GM23338 (cell line): ENCODE measurements around the gene IZUMO4. TPM values are rescaled to one million over a fixed set of nuclear protein-coding genes. Genes with fewer than 3 reads are reported as not detected.

Experiments used
- ATAC-seq: fragments of 200-7000 bp; cut with Tn5 transposase; 3 replicates; pipeline ENCODE4 v1.9.1; 2020
- DNase-seq: peaks from one replicate; pipeline ENCODE4 v3.0.0-alpha.2; 2015; ENCODE audit warnings: low spot score
- H2AFZ ChIP-seq: fragments of 200-600 bp; sonication (generic); 2 replicates; pipeline ENCODE4 v1.8.0; 2016; ENCODE audit warnings: antibody characterized with exemption, mild to moderate bottlenecking, moderate library complexity
- H3F3A ChIP-seq: fragments of 200-600 bp; sonication (generic); replicated peaks from 2 replicates; pipeline ENCODE4 v1.8.0; 2017; ENCODE audit warnings: antibody characterized with exemption, mixed run types, low read depth
- H3K27ac ChIP-seq: fragments of 200-600 bp; sonication (generic); 2 replicates; pipeline ENCODE4 v1.6.1; 2016; ENCODE audit warnings: low read depth
- H3K27me3 ChIP-seq: fragments of 200-600 bp; sonication (generic); 2 replicates; pipeline ENCODE4 v1.8.0; 2016; ENCODE audit warnings: mild to moderate bottlenecking, mixed run types, moderate library complexity; ENCODE audit not compliant: insufficient read depth
- H3K36me3 ChIP-seq: fragments of 200-600 bp; sonication (generic); 2 replicates; pipeline ENCODE4 v1.8.0; 2016; ENCODE audit warnings: mild to moderate bottlenecking; ENCODE audit not compliant: insufficient read depth
- H3K4me1 ChIP-seq: fragments of 200-600 bp; sonication (generic); 2 replicates; pipeline ENCODE4 v1.8.0; 2016; ENCODE audit warnings: mild to moderate bottlenecking, moderate library complexity; ENCODE audit not compliant: insufficient read depth
- H3K4me2 ChIP-seq: fragments of 200-600 bp; sonication (generic); 2 replicates; pipeline ENCODE4 v1.7.1; 2017; ENCODE audit warnings: mixed run types
- H3K4me3 ChIP-seq: fragments of 200-600 bp; sonication (generic); 2 replicates; pipeline ENCODE4 v1.6.1; 2016; ENCODE audit warnings: mixed run types
- H3K79me2 ChIP-seq: fragments of 200-600 bp; sonication (generic); replicated peaks from 2 replicates; pipeline ENCODE4 v1.8.0; 2017; ENCODE audit warnings: mild to moderate bottlenecking; ENCODE audit not compliant: insufficient read depth
- H3K9me2 ChIP-seq: fragments of 200-600 bp; sonication (generic); 2 replicates; pipeline ENCODE4 v1.8.0; 2017; ENCODE audit not compliant: insufficient read depth
- H4K20me1 ChIP-seq: fragments of 200-600 bp; sonication (generic); replicated peaks from 2 replicates; pipeline ENCODE4 v1.8.0; 2017; ENCODE audit warnings: mild to moderate bottlenecking; ENCODE audit not compliant: insufficient read depth
- H3K27ac Mint-ChIP-seq: 2 replicates; pipeline ENCODE4 v1.8.0; 2020; ENCODE audit warnings: inconsistent platforms, mild to moderate bottlenecking, moderate library complexity, mixed read lengths
- H3K27me3 Mint-ChIP-seq: 3 replicates; pipeline ENCODE4 v1.8.0; 2022; ENCODE audit warnings: low read depth, mild to moderate bottlenecking, moderate library complexity, mixed read lengths, inconsistent platforms; ENCODE audit not compliant: insufficient read depth, poor library complexity
- H3K36me3 Mint-ChIP-seq: 3 replicates; pipeline ENCODE4 v1.8.0; 2021; ENCODE audit warnings: low read depth, mild to moderate bottlenecking, inconsistent platforms, moderate library complexity, mixed read lengths
- H3K4me1 Mint-ChIP-seq: 3 replicates; pipeline ENCODE4 v1.8.0; 2020; ENCODE audit warnings: mild to moderate bottlenecking, inconsistent platforms, mixed read lengths
- H3K4me3 Mint-ChIP-seq: 3 replicates; pipeline ENCODE4 v1.8.0; 2021; ENCODE audit warnings: moderate library complexity, mild to moderate bottlenecking, inconsistent platforms, mixed read lengths
- H3K9me3 Mint-ChIP-seq: 3 replicates; pipeline ENCODE4 v1.8.0; 2020; ENCODE audit warnings: moderate library complexity, mild to moderate bottlenecking, inconsistent platforms, mixed read lengths
- CREB1 ChIP-seq: fragments of 250-450 bp; sonication (Bioruptor Pico); IDR thresholded peaks from 2 replicates; pipeline ENCODE4 v1.5.0; 2020; ENCODE audit warnings: low read depth, mild to moderate bottlenecking, moderate library complexity
- EZH2 ChIP-seq: fragments of 200-600 bp; sonication (generic); IDR thresholded peaks from one replicate; pipeline ENCODE4 v1.8.0; 2017; ENCODE audit warnings: antibody characterized with exemption, mild to moderate bottlenecking, low read depth; ENCODE audit not compliant: unreplicated experiment
- EZH2phosphoT487 ChIP-seq: fragments of 200-600 bp; sonication (generic); IDR thresholded peaks from one replicate; pipeline ENCODE4 v1.8.1; 2018; ENCODE audit warnings: antibody characterized with exemption; ENCODE audit not compliant: unreplicated experiment
- JUNB ChIP-seq: IDR thresholded peaks from one replicate; pipeline ENCODE4 v1.6.1; 2016; ENCODE audit warnings: antibody characterized with exemption; ENCODE audit not compliant: unreplicated experiment
- NANOG ChIP-seq: IDR thresholded peaks from 2 replicates; pipeline ENCODE4 v1.6.1; 2016; ENCODE audit warnings: antibody characterized with exemption, borderline replicate concordance
- POLR2AphosphoS5 ChIP-seq: IDR thresholded peaks from 2 replicates; pipeline ENCODE4 v1.6.1; 2016; ENCODE audit warnings: antibody characterized with exemption, low read depth
- STAT1 ChIP-seq: IDR thresholded peaks from one replicate; pipeline ENCODE4 v1.6.1; 2016; ENCODE audit warnings: antibody characterized with exemption; ENCODE audit not compliant: unreplicated experiment
- ZNF114 ChIP-seq: fragments of 250-450 bp; sonication (Bioruptor Pico); IDR thresholded peaks from 2 replicates; pipeline ENCODE4 v1.5.0; 2020; ENCODE audit warnings: mild to moderate bottlenecking, moderate library complexity
- ZNF331 ChIP-seq: fragments of 250-450 bp; sonication (Bioruptor Pico); IDR thresholded peaks from 2 replicates; pipeline ENCODE4 v1.5.0; 2020; ENCODE audit warnings: low read depth, mild to moderate bottlenecking, moderate library complexity
- polyA plus RNA-seq: library from polyadenylated mRNA; unstranded; fragments of >200 nt; fragmentation: Nextera tagmentation; extraction: Ambion mirVana; gene quantifications from 2 replicates; pipeline ENCODE4 v1.2.1, GENCODE V29; 2016
- total RNA-seq: library from RNA; depleted of rRNA; stranded (reverse); fragments of >200 nt; shearing (Covaris generic); gene quantifications from 2 replicates; pipeline ENCODE4 v1.2.3, GENCODE V29; 2014
- TF ChIP-seq, protein P1 (sequence below): fragments of 250-450 bp; sonication (Bioruptor Pico); IDR thresholded peaks from 2 replicates; pipeline ENCODE4 v1.5.0; 2020; ENCODE audit warnings: mild to moderate bottlenecking, moderate library complexity
- TF ChIP-seq, protein P2 (sequence below), 2 experiments: fragments of 200-600 bp in 1 of 2; sonication (generic) in 1 of 2; conservative IDR thresholded peaks; 2 replicates each; pipeline versions ENCODE4 v1.5.1 to v1.6.1; 2016 to 2017; ENCODE audit warnings: antibody characterized with exemption in 2 of 2, low read depth in 2 of 2, mild to moderate bottlenecking in 2 of 2, moderate library complexity in 1 of 2
- TF ChIP-seq, protein P3 (sequence below): IDR thresholded peaks from 2 replicates; pipeline ENCODE4 v1.6.1; 2016; ENCODE audit warnings: antibody characterized with exemption
- TF ChIP-seq, protein P4 (sequence below): IDR thresholded peaks from one replicate; pipeline ENCODE4 v1.6.1; 2018; ENCODE audit warnings: antibody characterized with exemption; ENCODE audit not compliant: unreplicated experiment

IZUMO4 gene
- total and polyA plus RNA-seq, 2 experiments from 2014 or later = 0.57 to 2.2 TPM

DNA sequence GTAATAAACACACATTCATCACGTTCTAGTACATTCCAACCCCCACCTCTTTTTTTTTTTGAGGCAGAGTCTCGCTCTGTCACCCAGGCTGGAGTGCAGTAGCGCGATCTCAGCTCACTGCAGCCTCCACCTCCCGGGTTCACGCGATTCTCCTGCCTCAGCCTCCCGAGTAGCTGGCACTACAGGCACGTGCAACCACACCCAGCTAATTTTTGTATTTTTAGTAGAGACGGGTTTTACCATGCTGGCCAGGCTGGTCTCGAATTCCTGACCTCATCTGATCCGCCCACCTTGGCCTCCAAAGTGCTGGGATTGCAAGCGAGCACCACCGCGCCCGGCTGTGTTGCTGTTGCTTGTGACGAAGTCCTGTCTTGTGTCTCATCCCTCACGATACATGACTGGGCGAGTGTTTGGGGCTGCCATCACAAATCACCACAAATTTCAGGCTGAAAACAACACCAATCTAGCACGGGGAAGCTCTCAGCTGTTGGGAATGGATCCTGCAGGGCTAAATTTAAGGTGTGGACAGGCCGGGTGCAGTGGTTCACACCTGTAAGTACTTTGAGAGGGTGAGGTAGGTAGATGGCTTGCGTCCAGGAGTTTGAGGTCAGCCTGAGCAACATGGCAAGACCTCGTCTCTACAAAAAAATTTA, 16.3 kb upstream of the IZUMO4 start:
- Mint-ChIP-seq H3K27me3 (peaks cover 4% of the 10 kb centered on the region), H3K4me1 (peaks cover 4% of the 10 kb centered on the region; the same call in 1 of the 3 replicates), H3K36me3 (no peaks in the 10 kb centered on the region), H3K27ac (no peak overlapping the region; the same call in 1 of the 2 replicates), H3K4me3 (no peak overlapping the region), H3K9me3 (no peaks in the 10 kb centered on the region)
- Histone ChIP-seq H3K79me2 (no peaks in the 10 kb centered on the region), H3K27ac (no peak overlapping the region), H3K4me3 (no peak overlapping the region), H3K9me2 (no peaks in the 10 kb centered on the region), H3K4me1 (no peaks in the 10 kb centered on the region), H3K4me2 (no peak overlapping the region), H3F3A (peaks cover 3% of the 10 kb centered on the region; the same call in 1 of the 2 replicates), H3K27me3 (no peaks in the 10 kb centered on the region), H2AFZ (no peak overlapping the region), H4K20me1 (no peaks in the 10 kb centered on the region), H3K36me3 (no peaks in the 10 kb centered on the region; the same call in 1 of the 2 replicates)
- TF ChIP-seq CREB1 (CRISPR knock-in tag) (no peak), EZH2phosphoT487 (no peak), NANOG (no peak), ZNF331 (CRISPR knock-in tag) (no peak), EZH2 (no peak), JUNB (no peak), POLR2AphosphoS5 (no peak), ZNF114 (CRISPR knock-in tag) (no peak), STAT1 (no peak)
- TF ChIP-seq, protein P1, sequence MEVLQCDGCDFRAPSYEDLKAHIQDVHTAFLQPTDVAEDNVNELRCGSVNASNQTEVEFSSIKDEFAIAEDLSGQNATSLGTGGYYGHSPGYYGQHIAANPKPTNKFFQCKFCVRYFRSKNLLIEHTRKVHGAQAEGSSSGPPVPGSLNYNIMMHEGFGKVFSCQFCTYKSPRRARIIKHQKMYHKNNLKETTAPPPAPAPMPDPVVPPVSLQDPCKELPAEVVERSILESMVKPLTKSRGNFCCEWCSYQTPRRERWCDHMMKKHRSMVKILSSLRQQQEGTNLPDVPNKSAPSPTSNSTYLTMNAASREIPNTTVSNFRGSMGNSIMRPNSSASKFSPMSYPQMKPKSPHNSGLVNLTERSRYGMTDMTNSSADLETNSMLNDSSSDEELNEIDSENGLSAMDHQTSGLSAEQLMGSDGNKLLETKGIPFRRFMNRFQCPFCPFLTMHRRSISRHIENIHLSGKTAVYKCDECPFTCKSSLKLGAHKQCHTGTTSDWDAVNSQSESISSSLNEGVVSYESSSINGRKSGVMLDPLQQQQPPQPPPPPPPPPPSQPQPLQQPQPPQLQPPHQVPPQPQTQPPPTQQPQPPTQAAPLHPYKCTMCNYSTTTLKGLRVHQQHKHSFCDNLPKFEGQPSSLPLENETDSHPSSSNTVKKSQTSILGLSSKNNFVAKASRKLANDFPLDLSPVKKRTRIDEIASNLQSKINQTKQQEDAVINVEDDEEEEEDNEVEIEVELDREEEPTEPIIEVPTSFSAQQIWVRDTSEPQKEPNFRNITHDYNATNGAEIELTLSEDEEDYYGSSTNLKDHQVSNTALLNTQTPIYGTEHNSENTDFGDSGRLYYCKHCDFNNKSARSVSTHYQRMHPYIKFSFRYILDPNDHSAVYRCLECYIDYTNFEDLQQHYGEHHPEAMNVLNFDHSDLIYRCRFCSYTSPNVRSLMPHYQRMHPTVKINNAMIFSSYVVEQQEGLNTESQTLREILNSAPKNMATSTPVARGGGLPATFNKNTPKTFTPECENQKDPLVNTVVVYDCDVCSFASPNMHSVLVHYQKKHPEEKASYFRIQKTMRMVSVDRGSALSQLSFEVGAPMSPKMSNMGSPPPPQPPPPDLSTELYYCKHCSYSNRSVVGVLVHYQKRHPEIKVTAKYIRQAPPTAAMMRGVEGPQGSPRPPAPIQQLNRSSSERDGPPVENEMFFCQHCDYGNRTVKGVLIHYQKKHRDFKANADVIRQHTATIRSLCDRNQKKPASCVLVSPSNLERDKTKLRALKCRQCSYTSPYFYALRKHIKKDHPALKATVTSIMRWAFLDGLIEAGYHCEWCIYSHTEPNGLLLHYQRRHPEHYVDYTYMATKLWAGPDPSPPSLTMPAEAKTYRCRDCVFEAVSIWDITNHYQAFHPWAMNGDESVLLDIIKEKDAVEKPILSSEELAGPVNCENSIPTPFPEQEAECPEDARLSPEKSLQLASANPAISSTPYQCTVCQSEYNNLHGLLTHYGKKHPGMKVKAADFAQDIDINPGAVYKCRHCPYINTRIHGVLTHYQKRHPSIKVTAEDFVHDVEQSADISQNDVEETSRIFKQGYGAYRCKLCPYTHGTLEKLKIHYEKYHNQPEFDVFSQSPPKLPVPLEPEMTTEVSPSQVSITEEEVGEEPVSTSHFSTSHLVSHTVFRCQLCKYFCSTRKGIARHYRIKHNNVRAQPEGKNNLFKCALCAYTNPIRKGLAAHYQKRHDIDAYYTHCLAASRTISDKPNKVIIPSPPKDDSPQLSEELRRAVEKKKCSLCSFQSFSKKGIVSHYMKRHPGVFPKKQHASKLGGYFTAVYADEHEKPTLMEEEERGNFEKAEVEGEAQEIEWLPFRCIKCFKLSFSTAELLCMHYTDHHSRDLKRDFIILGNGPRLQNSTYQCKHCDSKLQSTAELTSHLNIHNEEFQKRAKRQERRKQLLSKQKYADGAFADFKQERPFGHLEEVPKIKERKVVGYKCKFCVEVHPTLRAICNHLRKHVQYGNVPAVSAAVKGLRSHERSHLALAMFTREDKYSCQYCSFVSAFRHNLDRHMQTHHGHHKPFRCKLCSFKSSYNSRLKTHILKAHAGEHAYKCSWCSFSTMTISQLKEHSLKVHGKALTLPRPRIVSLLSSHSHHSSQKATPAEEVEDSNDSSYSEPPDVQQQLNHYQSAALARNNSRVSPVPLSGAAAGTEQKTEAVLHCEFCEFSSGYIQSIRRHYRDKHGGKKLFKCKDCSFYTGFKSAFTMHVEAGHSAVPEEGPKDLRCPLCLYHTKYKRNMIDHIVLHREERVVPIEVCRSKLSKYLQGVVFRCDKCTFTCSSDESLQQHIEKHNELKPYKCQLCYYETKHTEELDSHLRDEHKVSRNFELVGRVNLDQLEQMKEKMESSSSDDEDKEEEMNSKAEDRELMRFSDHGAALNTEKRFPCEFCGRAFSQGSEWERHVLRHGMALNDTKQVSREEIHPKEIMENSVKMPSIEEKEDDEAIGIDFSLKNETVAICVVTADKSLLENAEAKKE (CRISPR knock-in tag) = no peak
- TF ChIP-seq, protein P2, sequence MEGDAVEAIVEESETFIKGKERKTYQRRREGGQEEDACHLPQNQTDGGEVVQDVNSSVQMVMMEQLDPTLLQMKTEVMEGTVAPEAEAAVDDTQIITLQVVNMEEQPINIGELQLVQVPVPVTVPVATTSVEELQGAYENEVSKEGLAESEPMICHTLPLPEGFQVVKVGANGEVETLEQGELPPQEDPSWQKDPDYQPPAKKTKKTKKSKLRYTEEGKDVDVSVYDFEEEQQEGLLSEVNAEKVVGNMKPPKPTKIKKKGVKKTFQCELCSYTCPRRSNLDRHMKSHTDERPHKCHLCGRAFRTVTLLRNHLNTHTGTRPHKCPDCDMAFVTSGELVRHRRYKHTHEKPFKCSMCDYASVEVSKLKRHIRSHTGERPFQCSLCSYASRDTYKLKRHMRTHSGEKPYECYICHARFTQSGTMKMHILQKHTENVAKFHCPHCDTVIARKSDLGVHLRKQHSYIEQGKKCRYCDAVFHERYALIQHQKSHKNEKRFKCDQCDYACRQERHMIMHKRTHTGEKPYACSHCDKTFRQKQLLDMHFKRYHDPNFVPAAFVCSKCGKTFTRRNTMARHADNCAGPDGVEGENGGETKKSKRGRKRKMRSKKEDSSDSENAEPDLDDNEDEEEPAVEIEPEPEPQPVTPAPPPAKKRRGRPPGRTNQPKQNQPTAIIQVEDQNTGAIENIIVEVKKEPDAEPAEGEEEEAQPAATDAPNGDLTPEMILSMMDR (conservative IDR thresholded peaks at IDR 0.05; ENCODE audit: low read depth in 2 of 2) = no peak
- TF ChIP-seq, protein P3, sequence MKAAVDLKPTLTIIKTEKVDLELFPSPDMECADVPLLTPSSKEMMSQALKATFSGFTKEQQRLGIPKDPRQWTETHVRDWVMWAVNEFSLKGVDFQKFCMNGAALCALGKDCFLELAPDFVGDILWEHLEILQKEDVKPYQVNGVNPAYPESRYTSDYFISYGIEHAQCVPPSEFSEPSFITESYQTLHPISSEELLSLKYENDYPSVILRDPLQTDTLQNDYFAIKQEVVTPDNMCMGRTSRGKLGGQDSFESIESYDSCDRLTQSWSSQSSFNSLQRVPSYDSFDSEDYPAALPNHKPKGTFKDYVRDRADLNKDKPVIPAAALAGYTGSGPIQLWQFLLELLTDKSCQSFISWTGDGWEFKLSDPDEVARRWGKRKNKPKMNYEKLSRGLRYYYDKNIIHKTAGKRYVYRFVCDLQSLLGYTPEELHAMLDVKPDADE = no peak
- TF ChIP-seq, protein P4, sequence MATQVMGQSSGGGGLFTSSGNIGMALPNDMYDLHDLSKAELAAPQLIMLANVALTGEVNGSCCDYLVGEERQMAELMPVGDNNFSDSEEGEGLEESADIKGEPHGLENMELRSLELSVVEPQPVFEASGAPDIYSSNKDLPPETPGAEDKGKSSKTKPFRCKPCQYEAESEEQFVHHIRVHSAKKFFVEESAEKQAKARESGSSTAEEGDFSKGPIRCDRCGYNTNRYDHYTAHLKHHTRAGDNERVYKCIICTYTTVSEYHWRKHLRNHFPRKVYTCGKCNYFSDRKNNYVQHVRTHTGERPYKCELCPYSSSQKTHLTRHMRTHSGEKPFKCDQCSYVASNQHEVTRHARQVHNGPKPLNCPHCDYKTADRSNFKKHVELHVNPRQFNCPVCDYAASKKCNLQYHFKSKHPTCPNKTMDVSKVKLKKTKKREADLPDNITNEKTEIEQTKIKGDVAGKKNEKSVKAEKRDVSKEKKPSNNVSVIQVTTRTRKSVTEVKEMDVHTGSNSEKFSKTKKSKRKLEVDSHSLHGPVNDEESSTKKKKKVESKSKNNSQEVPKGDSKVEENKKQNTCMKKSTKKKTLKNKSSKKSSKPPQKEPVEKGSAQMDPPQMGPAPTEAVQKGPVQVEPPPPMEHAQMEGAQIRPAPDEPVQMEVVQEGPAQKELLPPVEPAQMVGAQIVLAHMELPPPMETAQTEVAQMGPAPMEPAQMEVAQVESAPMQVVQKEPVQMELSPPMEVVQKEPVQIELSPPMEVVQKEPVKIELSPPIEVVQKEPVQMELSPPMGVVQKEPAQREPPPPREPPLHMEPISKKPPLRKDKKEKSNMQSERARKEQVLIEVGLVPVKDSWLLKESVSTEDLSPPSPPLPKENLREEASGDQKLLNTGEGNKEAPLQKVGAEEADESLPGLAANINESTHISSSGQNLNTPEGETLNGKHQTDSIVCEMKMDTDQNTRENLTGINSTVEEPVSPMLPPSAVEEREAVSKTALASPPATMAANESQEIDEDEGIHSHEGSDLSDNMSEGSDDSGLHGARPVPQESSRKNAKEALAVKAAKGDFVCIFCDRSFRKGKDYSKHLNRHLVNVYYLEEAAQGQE = no peak
- DNase-seq = no peak
- ATAC-seq = no peak
